ENCODE results near the gene ARAP2. TPM values are rescaled to one million over a fixed set of nuclear protein-coding genes. Genes with fewer than 3 reads are reported as not detected.
A peak's percentile ranks its signal among the peaks of the same experiment; 100 is the strongest.

The ARAP2 gene
- total RNA-seq, 1 experiment from 2014 or later = 25.8 TPM

GRCh38 chr4:36235306-36235705, 9.0 kb downstream of the ARAP2 start:
- no peaks in the 10 kb centered on the region for H3K27me3 ChIP-seq (ENCODE audit: insufficient read depth, low read depth)
- ChIA-PET CTCF (no interaction called here), POLR2A (ENCODE audit: unreplicated experiment) (no interaction called here)
- no peaks in the 10 kb centered on the region for H4K20me1 ChIP-seq (ENCODE audit: insufficient read depth)
- no peak overlapping the region for H3K27ac ChIP-seq
- intact Hi-C loops (cut with micrococcal nuclease; ENCODE audit: unreplicated experiment) = no loop called here
- no peak overlapping the region for H3K4me2 ChIP-seq
- 0 out of 2 replicates have a peak, but pooled peaks cover 7% of the 10 kb centered on the region for H3K36me3 ChIP-seq (ENCODE audit: low read depth)
- no peaks in the 10 kb centered on the region for H3K9me2 ChIP-seq (ENCODE audit: insufficient read depth)
- H3K79me2 ChIP-seq (ENCODE audit: low read depth) = peaks cover 80% of the 10 kb centered on the region
- no peaks in the 10 kb centered on the region for H3F3A ChIP-seq (ENCODE audit: insufficient read depth, low read depth)
- H3K4me3 ChIP-seq = no peak overlapping the region
- TF ChIP-seq CTCF (conservative IDR thresholded peaks at IDR 0.05) (no peak), EZH2 (IDR thresholded peaks at IDR 0.05; ENCODE audit: low read depth) (no peak)
- H2AFZ ChIP-seq = no peak overlapping the region
- no peaks in the 10 kb centered on the region for H3K9me3 ChIP-seq (ENCODE audit: insufficient read depth, low read depth)
- DNase-seq = peak; percentile 5 to 70
- BruUV-seq (replicated peaks) = no TSS peak
- no peaks in the 10 kb centered on the region for H3K4me1 ChIP-seq (replicated peaks; ENCODE audit: insufficient read depth)

GRCh38 chr4:36233567-36234266, 10.6 kb downstream of the ARAP2 start:
- H3K9me3 ChIP-seq (ENCODE audit: insufficient read depth, low read depth) = no peaks in the 10 kb centered on the region
- intact Hi-C loops (cut with micrococcal nuclease; ENCODE audit: unreplicated experiment) = no loop called here
- no peak overlapping the region for H3K27ac ChIP-seq
- 0 out of 2 replicates have a peak, but pooled peaks cover 3% of the 10 kb centered on the region for H4K20me1 ChIP-seq (ENCODE audit: insufficient read depth)
- DNase-seq = no peak
- H3K9me2 ChIP-seq (ENCODE audit: insufficient read depth) = no peaks in the 10 kb centered on the region
- ChIA-PET POLR2A (ENCODE audit: unreplicated experiment) (no interaction called here), CTCF (no interaction called here)
- H2AFZ ChIP-seq = no peak overlapping the region
- no peaks in the 10 kb centered on the region for H3K4me1 ChIP-seq (replicated peaks; ENCODE audit: insufficient read depth)
- no TSS peak for BruUV-seq (replicated peaks)
- no peaks in the 10 kb centered on the region for H3K27me3 ChIP-seq (ENCODE audit: insufficient read depth, low read depth)
- no peak overlapping the region for H3K4me3 ChIP-seq
- H3F3A ChIP-seq (ENCODE audit: insufficient read depth, low read depth) = no peaks in the 10 kb centered on the region
- peaks cover 65% of the 10 kb centered on the region for H3K79me2 ChIP-seq (ENCODE audit: low read depth)
- H3K4me2 ChIP-seq = no peak overlapping the region
- TF ChIP-seq EZH2 (IDR thresholded peaks at IDR 0.05; ENCODE audit: low read depth) (no peak), CTCF (conservative IDR thresholded peaks at IDR 0.05) (no peak)
- H3K36me3 ChIP-seq (ENCODE audit: low read depth) = 0 out of 2 replicates have a peak, but pooled peaks cover 5% of the 10 kb centered on the region

GRCh38 chr4:36230534-36230933, 13.8 kb downstream of the ARAP2 start:
- Histone ChIP-seq H3K27ac (no peak overlapping the region), H3K36me3 (ENCODE audit: low read depth) (no peaks in the 10 kb centered on the region), H3K9me3 (ENCODE audit: insufficient read depth, low read depth) (no peaks in the 10 kb centered on the region), H3K4me3 (no peak overlapping the region), H3K27me3 (ENCODE audit: insufficient read depth, low read depth) (no peaks in the 10 kb centered on the region), H2AFZ (no peak overlapping the region), H3K4me2 (no peak overlapping the region), H4K20me1 (ENCODE audit: insufficient read depth) (peaks cover 3% of the 10 kb centered on the region; the same call in 1 of the 2 replicates), H3K79me2 (ENCODE audit: low read depth) (peaks cover 61% of the 10 kb centered on the region), H3K4me1 (replicated peaks; ENCODE audit: insufficient read depth) (peaks cover 4% of the 10 kb centered on the region), H3F3A (ENCODE audit: insufficient read depth, low read depth) (no peaks in the 10 kb centered on the region), H3K9me2 (ENCODE audit: insufficient read depth) (no peaks in the 10 kb centered on the region)
- DNase-seq = no peak
- no peak for TF ChIP-seq EZH2 (IDR thresholded peaks at IDR 0.05; ENCODE audit: low read depth)
- TF ChIP-seq CTCF (conservative IDR thresholded peaks at IDR 0.05) = no peak
- intact Hi-C loops (cut with micrococcal nuclease; ENCODE audit: unreplicated experiment) = no loop called here
- CTCF ChIA-PET = no interaction called here
- POLR2A ChIA-PET (ENCODE audit: unreplicated experiment) = no interaction called here
- BruUV-seq (replicated peaks) = no TSS peak

All from PC-9 (cell line).